Activated CD4-positive, alpha-beta T cell treated with anti-CD3 and anti-CD28 coated beads, Interleukin-10, Interleukin-2, amounts not matched to agents 100 ng/mL and 50 ng/mL, durations not matched to agents 16 hours and 8 hours (primary cell): ENCODE measurements around the gene DGCR2.
"Not testable (repeated sequence)": the region's sequence is repeated elsewhere in the genome, so short reads cannot be mapped to it uniquely, and the experiment has no call there.

Experiments used
- DNase-seq: peaks from one replicate; pipeline ENCODE4 v3.0.0-alpha.2; 2020

The DGCR2 gene

DNA sequence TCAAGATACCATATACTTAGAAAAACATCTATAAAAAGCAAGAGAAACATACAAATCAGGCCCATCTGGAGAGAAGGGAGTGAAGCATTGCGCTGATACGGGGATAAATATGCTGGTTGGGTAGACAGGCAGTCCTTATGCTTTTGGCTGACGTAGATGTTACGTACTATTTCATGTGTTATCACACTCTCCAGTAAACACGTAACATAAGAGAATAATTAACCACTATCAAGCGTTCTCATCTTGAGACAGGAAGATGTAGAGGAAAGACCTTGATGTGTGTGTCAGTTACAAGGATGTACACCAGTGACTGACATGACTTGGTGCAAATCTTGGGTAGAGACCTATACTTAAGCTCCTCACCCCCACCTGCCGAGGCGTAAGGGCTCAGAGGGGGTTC is 99.5 kb downstream of the DGCR2 start:
- no peak for DNase-seq

DNA sequence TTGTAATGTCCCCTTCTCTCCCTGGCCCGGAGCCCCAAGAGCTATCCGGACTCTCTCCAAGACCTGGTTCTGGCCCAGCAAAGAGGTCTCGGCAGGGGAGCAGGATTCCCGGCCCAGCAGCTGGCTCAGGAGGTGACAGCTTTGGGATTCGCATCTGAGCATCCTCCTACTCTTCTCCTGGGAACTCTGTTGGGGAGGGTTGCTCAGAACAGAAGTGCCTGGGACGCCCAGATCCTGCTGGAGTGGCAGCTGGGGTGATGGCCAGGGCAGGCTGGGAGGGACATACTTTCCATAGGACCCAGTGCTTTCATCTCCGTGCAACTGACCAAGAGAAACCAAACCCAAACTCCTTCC is 102.6 kb downstream of the DGCR2 start:
- DNase-seq, result no peak

DNA sequence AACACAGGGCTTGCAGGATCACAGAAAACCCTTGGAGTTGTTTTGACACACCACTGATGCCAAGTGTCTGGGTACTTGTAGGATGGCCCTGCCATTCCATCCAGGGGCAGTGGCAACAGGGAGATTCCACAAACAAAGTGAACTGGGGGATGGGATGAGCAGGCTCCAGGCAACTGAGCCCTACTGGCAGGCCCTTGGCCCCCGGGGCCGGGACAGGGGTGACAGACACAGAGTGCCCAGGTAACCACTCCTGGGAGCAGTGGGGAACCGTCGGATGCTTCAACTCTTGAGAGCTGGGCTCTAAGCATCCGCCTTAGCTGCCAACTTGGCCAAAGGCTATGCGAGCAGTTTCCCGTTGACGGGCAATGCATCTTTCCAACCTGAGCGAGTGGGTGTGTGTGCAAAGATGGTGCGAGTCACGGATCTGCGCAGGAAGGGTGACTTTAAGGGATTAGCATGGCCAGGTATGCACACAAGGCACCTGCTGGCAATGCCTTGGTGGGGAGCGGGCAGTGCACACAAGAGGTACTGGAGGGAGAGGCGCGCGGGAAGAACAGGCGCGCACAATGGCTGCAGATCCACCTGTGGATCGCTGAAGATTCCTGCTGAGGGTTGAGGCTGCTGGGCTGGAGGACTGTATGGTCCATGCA is 103.1 kb downstream of the DGCR2 start:
- DNase-seq, result no peak

DNA sequence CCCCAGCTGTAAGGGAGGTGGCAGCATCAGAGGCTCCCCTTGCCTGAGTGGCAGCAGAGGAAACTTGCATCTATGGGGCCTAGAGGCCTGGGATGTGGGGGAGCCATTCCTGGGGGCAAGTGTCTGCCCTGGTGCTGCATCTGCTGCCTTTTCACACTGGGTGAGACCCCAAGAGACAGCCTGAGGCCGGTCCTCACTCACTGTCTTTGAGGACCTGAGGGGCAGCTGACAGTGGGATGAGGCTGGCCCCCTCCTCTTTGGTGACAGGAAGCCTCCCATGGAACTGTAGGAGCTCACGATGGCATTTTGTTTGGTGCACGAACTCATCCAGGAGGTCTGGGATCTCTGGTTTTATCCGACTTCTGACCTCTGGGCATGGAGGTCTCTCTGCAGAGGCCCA is 104.0 kb downstream of the DGCR2 start:
- DNase-seq, result no peak

DNA sequence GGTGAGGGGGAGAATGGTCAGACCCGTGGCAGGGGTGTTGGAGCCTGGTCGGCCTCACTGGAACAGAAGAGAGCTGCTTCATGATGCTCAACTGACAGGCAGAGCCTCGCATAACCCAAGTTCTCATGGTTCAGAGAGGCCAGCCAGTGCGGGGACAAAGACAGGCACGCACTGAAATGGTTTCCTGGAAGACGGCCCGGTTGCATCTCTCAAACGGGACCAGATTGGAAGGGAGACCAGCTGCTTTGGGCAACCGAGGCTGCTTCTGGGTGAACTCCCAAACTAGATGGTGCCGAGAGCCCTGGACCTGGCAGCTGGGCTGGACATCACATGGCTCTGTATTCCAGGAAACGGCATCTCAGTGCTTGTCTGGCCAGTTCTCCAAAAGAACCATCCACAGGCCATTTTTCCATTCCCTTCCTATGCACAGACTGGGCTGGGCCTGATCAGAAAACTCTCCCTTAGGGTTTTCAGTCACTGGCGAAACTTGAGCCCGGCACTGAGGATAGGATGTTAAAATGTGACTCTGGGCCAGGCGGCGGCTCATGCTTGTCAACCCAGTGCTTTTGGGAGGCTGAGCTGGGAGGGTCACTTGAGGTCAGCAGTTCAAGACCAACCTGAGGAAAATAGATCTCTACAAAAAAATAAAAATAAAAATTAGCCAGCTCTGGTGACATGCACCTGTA is 106.0 kb downstream of the DGCR2 start:
- no peak for DNase-seq

DNA sequence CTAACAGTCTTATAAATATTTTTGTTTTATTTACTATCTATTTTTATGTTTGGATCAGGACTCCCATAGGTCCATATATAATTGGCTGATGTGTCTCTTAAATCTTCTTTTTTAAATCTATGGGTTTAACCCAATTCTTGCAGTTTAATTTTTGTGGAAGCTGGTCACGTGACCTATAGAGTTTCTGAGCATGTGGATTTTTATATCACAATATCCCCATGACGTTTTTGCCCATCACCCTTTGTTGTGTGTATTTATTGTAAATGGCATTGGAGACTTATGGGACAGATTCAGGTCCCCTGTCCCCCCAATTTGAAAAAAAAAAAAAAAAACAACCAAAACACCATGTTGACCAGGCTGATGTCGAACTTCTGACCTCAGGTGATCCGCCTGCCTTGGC is 107.3 kb downstream of the DGCR2 start:
- DNase-seq, result no peak

DNA sequence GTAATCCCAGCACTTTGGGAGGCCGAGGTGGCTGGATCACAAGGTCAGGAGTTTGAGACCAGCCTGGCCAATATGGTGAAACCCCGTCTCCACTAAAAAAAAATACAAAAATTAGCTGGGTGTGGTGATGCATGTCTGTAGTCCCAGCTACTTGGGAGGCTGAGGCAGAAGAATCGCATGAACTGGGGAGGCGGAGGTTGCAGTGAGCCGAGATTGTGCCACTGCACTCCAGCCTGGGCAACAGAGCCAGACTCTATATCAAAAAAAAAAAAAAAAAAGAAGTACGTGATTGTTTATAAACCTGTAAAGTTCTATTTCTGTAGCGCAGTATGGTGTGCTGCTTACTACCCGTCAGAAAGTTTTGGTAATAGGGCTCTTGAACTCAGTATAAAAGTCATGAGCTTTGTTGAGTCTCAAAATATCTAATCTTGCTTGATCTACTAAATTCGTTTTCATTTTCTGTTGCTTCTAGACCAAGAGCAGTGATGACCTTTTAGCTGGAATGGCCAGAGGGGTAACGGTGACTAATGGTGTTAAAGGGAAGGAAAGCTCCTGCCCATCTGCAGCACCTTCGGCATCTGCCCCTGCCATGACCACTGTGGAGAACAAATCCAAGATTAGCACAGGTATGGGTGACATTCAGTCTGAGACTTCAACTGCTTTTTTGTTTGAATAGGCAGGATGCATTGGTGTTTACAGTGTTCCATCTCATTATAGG is 108.2 kb downstream of the DGCR2 start:
- DNase-seq, result not testable (repeated sequence)

DNA sequence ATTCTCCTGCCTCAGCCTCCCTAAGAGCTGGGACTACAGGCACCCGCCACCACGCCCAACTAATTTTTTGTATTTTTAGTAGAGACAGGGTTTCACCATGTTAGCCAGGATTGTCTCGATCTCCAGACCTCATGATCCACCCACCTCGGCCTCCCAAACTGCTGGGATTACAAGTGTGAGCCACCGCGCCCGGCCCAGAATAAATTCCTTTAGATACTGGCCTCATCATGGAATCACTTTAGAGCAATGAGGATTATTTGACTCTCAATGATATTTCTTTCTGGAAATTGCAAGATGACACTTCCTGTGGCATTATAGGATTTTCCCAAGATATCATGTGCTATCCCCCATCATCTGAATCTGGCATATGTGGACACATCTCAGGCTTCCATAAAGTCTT is 108.8 kb downstream of the DGCR2 start:
- not testable (repeated sequence) for DNase-seq

DNA sequence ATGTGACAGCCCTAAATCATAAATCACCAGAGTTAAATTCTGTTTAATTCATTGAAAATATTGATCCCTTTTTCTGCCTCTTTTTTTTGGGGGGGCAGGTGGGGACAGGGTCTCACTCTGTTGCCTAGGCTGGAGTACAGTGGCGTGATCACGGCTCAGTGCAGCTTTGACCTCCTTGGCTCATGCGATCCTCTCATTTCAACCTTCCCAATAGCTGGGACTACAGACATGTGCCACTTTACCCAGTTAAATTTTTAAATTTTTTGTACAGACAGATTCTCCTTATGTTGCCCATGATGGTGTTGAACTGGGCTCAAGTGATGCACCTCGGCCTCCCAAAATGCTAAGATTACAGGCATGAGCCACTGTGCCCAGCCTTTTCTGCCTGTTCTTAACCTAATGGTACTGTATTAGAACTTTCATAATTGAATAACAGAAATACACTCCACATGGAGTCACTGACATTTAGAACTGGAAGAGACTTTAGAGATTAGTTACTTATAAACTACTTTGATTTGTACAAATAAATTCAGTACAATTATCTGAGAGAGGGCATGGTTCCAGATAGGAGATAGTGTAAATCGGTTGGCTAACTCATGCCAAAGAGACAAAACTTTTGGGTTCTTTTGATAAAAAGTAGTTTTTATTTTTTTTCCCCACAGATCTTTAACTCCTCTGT is 109.8 kb downstream of the DGCR2 start:
- no peak for DNase-seq

DNA sequence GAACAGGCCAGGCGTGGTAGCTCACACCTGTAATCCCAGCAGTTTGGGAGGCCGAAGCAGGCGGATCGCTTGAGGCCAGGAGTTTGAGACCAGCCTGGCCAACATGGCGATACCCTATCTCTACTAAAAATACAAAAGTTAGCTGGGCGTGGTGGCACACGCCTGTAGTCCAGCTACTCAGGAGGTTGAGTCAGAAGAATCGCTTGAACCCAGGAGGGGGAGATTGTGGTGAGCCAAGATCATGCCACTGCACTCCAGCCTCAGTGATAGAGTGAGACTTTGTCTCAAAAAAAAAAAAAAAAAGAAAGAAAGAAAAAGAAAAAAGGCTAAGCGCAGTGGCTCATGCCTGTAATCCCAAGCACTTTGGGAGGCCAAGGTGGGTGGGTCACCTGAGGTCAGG is 110.6 kb downstream of the DGCR2 start:
- DNase-seq, result not testable (repeated sequence)

DNA sequence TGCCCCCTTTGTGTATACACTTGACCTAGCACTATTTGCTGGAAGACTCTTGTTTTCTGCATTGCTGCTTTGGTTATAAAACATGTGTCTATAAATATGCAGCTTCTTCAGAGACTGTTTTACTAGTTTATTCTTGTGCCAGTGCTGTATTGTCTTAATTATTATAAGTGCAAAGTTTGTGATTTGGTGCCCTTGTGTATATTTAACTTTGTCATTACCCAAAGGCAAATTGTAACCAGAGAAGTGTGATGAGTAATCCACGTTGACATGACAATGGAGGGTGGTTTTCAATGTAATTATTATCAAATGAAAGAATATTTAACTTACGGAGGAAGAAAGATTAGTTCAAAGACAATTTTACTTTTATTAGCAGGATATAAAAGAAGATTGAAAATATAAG is 111.1 kb downstream of the DGCR2 start:
- no peak for DNase-seq

DNA sequence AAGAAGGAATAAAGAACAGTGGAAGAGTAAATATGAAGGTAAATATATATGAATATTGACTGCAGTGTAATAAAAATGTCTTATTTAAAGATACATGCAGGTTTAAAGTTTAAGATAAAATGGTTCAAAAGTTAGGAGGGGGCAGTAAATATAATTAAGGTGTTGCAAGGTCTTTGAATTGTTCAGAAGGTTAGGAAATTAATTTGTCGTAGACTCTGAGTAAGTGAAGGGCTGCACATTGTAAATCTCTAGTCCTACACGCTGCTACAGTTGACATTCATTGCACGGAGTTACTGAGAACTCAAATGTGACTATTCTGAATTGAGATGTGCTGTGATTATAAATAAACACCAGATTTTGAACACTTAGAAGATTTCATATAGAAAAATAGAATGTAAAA is 116.3 kb downstream of the DGCR2 start:
- DNase-seq, result no peak

DNA sequence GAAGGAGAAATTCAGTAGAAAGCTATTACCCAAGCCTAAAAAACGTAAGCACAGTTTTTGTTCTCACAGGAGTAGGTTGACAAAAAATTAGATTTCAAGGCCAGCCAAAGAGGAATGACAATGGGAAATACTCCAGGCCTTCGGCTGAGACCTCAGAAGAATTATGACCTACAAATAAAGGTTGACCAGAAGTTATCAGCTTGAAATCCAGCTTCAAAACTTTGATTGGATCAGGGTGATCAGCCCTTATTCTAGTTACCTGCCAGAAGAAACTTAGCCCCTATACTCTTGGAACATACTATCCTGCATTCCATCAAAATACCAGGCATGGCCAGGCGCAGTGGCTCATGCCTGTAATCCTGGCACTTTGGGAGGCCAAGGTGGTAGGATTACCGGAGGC is 117.7 kb downstream of the DGCR2 start:
- no peak for DNase-seq

DNA sequence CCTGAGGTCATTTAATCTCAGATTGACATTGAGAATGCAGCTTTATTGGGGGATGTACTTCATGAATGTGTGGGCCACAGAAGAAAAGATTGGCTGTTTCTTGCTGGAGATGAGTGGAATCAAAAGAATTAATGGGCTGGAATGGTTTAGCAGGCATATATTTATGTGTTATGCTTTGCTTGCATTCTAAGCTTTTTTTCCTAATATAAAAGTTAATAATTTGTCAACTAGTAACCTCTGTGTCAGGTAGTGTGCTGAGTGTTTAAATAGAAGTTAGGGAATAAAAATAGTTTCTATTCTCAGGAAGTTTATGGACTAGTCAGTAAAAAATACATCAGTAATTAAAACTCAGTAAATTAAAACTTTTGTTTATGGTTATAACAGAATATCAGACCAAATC is 118.7 kb downstream of the DGCR2 start:
- DNase-seq, result no peak

DNA sequence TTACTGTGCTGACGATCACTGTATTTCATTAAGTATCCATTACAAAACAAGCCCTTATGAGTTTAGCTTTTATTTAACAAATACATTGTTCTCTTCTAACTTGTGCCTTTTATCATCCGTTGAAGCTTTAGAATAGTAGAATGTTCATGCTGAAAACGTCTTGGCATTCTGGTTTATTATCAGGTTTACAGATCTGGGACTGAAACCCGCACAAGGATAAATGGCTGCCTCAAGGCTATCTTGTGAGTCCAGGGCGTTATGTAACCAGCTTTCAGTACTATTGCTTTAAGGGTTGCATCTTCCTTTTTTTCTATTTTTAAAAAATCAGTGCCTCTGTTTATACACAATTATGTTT is 119.6 kb downstream of the DGCR2 start:
- DNase-seq, result no peak

DNA sequence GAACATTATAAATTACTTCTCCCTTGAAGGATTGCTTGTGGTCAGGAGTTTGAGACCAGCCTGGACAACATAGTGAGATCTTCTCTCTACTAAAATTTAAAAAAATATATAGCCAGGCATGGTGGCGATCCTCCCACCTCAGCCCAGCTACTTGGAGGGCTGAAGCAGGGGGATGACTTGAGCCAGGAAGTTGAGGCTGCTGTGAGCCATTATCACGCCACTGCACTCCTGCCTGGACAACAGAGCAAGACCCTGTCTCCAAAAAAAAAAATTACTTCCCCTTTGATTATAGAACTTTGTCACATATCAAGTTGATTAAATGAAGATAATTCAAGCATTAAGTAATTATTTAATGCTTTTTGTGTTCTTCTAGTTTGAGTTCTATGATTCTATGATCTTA is 121.0 kb downstream of the DGCR2 start:
- DNase-seq, result no peak

DNA sequence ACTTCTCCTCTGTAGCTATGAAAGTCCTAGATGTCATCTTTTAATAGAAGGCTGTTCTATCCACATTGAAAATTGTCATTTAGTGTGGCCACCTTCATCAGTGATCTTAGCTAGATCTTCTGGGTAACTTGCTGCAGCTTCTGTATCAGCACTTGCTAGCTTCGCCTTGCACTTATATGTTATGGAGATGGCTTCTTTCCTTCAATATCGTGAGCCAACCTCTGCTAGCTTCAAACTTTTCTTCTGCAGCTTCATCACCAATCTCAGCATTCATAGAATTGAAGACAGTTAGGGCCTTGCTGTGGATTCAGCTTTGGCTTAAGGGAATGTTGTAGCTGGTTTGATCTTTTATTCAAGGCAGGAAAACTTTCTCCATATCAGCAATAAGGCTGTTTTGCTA is 122.1 kb downstream of the DGCR2 start:
- not testable (repeated sequence) for DNase-seq

DNA sequence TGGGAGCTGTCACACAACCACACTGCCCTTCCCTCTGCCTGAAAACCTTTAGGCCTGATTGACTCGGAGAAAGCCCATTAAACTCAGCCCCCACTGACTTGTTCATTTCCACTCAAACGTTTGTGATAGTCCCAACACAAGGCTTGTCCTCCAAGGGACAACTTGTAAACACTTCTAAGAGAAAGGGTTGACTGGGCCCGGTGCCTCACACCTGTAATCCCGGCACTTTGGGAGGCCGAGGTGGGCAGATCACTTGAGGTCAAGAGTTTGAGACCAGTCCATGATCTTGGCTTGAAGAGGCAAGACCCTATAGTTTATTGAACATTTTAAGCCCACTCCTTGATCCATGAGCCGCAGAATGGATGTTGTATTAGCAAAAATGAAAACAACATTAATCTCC is 122.8 kb downstream of the DGCR2 start:
- DNase-seq, result no peak

DNA sequence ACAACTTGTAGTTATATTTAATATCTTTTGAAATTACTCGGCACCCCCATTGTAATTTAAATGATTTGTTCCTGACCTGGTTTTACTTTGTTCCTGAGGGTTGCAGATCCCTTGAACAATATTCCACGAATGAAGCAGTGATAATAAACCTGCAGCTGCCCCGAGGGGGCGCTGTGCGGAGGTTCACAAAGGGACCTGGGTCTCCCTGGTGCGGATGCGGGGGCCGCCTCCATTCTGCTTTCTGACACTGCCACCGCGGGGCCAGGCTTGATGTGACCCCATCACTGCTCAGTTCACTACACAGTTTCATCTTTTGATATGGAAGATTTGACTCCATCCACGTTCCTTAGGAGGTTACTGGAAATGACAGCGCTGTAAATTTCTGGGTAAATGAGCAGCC is 123.2 kb downstream of the DGCR2 start:
- peak; percentile 7 for DNase-seq

DNA sequence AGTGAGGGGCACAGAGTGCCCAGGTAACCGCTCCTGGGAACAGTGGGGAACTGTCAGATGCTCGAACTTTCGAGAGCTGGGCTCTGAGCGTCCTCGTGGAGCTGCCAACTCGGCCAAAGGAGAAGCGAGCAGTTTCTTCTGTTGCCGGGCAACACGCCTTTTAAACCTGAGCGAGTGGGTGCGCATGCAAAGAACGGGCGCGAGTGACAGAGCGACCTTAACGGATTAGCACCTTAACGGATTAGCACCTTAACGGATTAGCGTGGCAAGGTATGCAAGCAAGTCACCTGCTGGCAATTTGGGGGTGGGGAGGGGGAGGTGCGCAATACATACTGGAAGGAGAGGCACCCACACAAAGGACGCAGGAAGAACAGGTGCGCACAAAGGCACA is 124.3 kb downstream of the DGCR2 start:
- no peak for DNase-seq

DNA sequence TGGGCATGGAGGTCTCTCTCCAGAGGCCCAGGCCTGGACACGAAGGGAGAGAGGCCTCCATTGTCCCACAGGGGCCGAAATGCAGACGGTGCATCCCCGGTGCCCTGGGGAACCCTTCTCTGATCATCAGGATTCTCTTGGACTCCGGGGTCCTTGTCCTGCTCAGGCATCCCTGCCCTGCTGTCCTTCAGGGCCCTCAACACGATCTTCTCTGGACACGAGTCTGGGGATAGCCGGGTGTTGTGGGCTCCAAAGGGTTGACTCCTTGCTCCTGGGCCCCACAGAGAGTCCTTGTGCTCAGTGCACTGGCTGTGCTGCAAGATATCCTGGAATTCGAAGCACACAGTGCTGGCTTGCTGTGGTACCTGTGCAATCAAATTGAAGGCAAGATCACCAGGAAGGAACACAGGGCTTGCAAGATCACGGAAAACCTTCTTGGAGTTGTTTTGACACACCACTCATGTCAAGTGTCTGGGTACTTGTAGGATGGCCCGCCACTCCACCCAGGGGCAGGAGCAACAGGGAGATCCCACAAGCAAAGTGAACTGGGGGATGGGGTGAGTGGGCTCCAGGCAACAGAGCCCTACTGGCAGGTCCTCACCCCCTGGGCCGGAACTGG is 124.8 kb downstream of the DGCR2 start:
- DNase-seq, result no peak

DNA sequence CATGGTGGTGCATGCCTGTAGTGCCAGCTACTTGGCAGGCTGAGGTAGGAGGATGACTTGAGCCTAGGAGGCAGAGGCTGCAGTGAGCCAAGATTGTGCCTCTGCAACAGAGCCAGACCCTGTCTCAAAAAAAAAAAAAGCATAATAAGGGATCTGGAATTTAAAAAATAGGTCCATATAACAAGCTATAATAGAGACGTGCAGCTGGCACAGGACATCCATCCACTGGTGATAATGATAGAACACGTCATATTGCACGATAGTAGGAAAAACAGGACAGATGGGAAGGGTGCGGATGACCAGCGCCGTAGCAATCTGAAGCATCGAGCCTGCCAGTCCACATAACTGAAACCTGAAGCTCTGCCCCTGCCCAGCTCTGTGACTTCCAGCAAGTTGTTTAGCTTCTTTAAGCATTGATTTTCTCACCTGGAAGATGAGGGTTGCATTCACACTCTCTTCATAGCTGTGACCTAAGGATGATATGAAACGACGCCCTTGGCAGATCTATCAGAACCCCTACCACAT is 125.8 kb downstream of the DGCR2 start:
- DNase-seq, result no peak

DNA sequence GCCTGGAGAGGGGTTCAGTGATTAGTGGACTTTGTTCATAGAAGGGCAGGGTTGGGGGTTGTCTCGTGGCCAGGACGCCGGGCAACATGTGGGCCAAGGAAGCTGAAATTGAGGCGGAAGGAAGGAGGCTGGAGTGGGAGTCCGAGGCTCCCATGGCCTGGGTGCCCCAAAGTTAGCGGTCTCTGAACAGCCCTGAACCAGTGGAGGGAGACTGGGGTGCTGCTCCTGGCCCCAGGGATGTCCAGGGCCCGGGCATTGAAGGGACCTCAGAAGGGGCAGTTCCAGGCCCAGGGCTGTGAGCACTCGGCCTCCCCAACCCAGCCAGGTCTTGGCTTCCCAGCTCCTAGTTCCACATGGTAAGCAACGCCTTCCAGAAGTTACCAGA is 126.9 kb downstream of the DGCR2 start:
- no peak for DNase-seq
